Upper lobe of left lung (tissue), 6 donors: ENCODE results near the gene EXPH5. TPM values are rescaled to one million over a fixed set of nuclear protein-coding genes. Genes with fewer than 3 reads are reported as not detected.

Experiments
- ATAC-seq, 2 donors: fragments of 200-7000 bp; cut with Tn5 transposase; one replicate each; pipeline ENCODE4 v1.9.1; 2022; ENCODE audit warnings: mild to moderate bottlenecking in 2 of 2, moderate library complexity in 2 of 2; ENCODE audit not compliant: low FRiP score in 2 of 2
- DNase-seq, 2 donors: peaks; one replicate each; pipeline ENCODE4 v3.0.0-alpha.2; 2019 to 2020
- H3K27ac ChIP-seq, 4 donors: fragments of 200-600 bp; sonication (generic); one replicate each; pipeline ENCODE4 v1.5.1; 2016 to 2019
- H3K27me3 ChIP-seq, 4 donors: fragments of 200-600 bp; sonication (generic); one replicate each; pipeline ENCODE4 v1.5.1; 2017 to 2019
- H3K36me3 ChIP-seq, 4 donors: fragments of 200-600 bp; sonication (generic); one replicate each; pipeline ENCODE4 v1.5.1; 2016 to 2019
- H3K4me1 ChIP-seq, 4 donors: fragments of 200-600 bp; sonication (generic); one replicate each; pipeline ENCODE4 v1.5.1; 2018 to 2019
- H3K4me3 ChIP-seq, 4 donors: fragments of 200-600 bp; sonication (generic); one replicate each; pipeline ENCODE4 v1.5.1; 2017 to 2019; ENCODE audit warnings: mild to moderate bottlenecking in 2 of 4, moderate library complexity in 1 of 4
- H3K9me3 ChIP-seq, 4 donors: fragments of 200-600 bp; sonication (generic); one replicate each; pipeline ENCODE4 v1.5.1; 2018 to 2019
- EP300 ChIP-seq, 4 donors: sonication (generic); formaldehyde crosslinking; IDR thresholded peaks; one replicate each; pipeline ENCODE4 v1.5.1; 2017; ENCODE audit warnings: antibody characterized with exemption in 4 of 4, control low read depth in 2 of 4
- POLR2A ChIP-seq, 4 donors: fragments of 450-650 bp; IDR thresholded peaks; one replicate each; pipeline ENCODE4 v1.5.1; 2016 to 2017; ENCODE audit warnings: antibody characterized with exemption in 4 of 4, mild to moderate bottlenecking in 2 of 4
- POLR2AphosphoS5 ChIP-seq, 2 donors: sonication (generic); formaldehyde crosslinking; IDR thresholded peaks; one replicate each; pipeline ENCODE4 v1.5.1; 2017; ENCODE audit warnings: antibody characterized with exemption in 2 of 2
- WGBS, 2 donors: methylation state at CpG; one replicate each; pipeline ENCODE4 v1.1.5; 2017 to 2018; 5-methylcytosine and 5-hydroxymethylcytosine counted together
- total RNA-seq, 6 donors: library from RNA; depleted of rRNA in 4 of 6; stranded (reverse); fragments of >200 nt in 4 of 6; gene quantifications; one replicate each; pipeline versions ENCODE4 v1.1.0 to v1.2.1, GENCODE V29; 2016 to 2021
- TF ChIP-seq, protein P1 (sequence below), 6 experiments: fragments of 450-650 bp in 4 of 6; fragments of 200-600 bp in 2 of 6; sonication (generic) in 2 of 6; IDR thresholded peaks; one replicate each; pipeline ENCODE4 v1.5.1; 2016 to 2019; ENCODE audit warnings: antibody characterized with exemption in 6 of 6
- donor health status: DM: no; HTN: no; CAD: no; lungs with moderate emphysema.
- donor health status: DM: no; HTN: yes; CAD: no; lungs with severe emphysema.

The EXPH5 gene
- total RNA-seq, 6 donors from 2014 or later, result 12.8 to 47.0 (median 28.3) TPM

DNA sequence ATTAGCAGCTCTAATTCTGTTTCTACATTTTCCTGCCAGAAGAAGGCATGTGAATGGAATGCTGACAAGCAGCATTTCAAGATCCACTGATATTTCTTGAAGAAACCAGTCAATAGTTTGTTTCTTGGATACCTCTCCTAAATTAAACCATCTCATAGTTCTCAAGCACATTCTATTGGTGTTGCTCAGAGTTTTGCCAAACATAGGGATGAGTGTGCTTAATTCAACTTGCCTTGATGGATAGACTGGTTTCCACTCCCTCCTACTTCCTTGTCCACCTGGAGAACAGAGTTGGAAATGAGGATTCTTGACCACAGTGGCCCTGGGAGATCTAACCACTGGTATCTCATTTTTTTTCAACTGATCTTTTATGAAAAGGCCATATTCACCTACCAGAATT is 41.5 kb upstream of the EXPH5 start:
- Histone ChIP-seq H3K36me3 (no peaks in the 10 kb centered on the region), H3K4me1 (no peaks in the 10 kb centered on the region), H3K27ac (no peak overlapping the region), H3K27me3 (no peaks in the 10 kb centered on the region), H3K9me3 (no peaks in the 10 kb centered on the region), H3K4me3 (no peak overlapping the region)
- ATAC-seq, result no peak
- TF ChIP-seq POLR2A (IDR thresholded peaks at IDR 0.05), result no peak
- TF ChIP-seq POLR2AphosphoS5 (IDR thresholded peaks at IDR 0.05), result no peak
- no peak for TF ChIP-seq EP300 (IDR thresholded peaks at IDR 0.05)
- TF ChIP-seq, protein P1, sequence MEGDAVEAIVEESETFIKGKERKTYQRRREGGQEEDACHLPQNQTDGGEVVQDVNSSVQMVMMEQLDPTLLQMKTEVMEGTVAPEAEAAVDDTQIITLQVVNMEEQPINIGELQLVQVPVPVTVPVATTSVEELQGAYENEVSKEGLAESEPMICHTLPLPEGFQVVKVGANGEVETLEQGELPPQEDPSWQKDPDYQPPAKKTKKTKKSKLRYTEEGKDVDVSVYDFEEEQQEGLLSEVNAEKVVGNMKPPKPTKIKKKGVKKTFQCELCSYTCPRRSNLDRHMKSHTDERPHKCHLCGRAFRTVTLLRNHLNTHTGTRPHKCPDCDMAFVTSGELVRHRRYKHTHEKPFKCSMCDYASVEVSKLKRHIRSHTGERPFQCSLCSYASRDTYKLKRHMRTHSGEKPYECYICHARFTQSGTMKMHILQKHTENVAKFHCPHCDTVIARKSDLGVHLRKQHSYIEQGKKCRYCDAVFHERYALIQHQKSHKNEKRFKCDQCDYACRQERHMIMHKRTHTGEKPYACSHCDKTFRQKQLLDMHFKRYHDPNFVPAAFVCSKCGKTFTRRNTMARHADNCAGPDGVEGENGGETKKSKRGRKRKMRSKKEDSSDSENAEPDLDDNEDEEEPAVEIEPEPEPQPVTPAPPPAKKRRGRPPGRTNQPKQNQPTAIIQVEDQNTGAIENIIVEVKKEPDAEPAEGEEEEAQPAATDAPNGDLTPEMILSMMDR (IDR thresholded peaks at IDR 0.05), result no peak
- no peak for DNase-seq

DNA sequence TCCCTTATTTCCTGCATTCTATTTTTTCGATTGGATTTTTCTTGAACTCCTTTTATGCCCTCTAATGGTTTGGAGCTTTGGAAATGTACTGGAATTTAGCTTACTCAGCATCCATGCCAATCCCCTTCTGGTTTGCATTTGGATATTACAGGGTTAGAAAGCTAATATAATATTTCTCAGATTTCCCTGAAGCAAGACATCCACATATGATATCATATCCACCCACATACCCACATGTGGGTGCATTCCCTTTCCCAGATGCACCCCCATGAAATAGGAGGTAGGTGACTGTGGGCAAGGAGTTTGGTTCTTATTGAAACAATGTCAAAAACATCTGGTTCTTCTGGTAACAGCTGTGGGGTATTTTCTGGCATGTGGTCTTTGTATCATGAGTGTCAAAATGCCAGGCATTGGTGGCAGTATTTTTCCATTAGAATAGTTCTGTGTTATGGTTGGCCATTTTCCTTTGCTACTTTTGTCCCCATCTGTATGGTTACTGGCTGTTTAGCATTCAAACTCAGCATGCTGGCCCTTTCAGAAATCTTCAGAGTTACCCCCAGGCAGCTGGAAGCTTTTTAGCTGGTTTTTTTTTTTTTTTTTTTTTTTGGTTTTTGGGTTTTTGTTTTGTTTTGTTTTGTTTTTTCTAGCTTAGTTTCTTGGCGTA is 38.6 kb upstream of the EXPH5 start:
- TF ChIP-seq, protein P1 (IDR thresholded peaks at IDR 0.05), result no peak
- no peak for TF ChIP-seq EP300 (IDR thresholded peaks at IDR 0.05)
- TF ChIP-seq POLR2AphosphoS5 (IDR thresholded peaks at IDR 0.05), result no peak
- TF ChIP-seq POLR2A (IDR thresholded peaks at IDR 0.05), result no peak
- H3K27ac ChIP-seq, result no peak overlapping the region
- WGBS, 2 donors, result 77 to 84% methylated on average over 2 of the region's 2 CpGs
- H3K27me3 ChIP-seq, result no peaks in the 10 kb centered on the region
- no peaks in the 10 kb centered on the region for H3K36me3 ChIP-seq
- DNase-seq (no peak), ATAC-seq (no peak)
- H3K4me3 ChIP-seq, result no peak overlapping the region
- H3K4me1 ChIP-seq, result no peaks in the 10 kb centered on the region
- no peaks in the 10 kb centered on the region for H3K9me3 ChIP-seq

DNA sequence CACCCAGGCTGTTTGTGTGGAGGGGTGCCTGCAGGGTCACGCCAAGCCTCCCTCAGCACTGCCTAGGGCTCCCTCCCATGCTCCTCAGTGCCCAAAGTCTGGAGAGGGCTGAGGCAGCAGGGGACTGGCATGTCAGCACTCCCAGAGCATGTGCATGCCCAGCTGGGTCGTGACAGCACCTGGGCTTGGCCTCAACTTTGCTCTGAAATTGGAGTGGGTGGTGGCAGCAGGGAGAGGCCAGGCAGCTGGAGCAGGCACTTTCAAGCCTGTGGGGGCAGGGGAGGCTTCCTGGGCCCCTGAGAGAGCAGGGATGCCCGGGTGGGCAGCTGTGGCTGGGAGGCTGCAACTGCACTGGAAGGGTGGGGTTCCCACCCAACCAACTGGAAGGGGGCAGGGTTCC is 35.7 kb upstream of the EXPH5 start:
- Histone ChIP-seq H3K27me3 (no peaks in the 10 kb centered on the region), H3K4me1 (no peaks in the 10 kb centered on the region), H3K27ac (no peak overlapping the region), H3K9me3 (no peaks in the 10 kb centered on the region), H3K36me3 (no peaks in the 10 kb centered on the region), H3K4me3 (no peak overlapping the region)
- ATAC-seq (peak in 1 of 2 donors; percentile 40), DNase-seq (peak in 1 of 2 donors; percentile 37)
- 91% methylated on average over 2 of the region's 3 CpGs; no CpG with 5 or more reads in 1 of the 2 donors for WGBS, 2 donors
- TF ChIP-seq POLR2A (IDR thresholded peaks at IDR 0.05) (no peak), EP300 (IDR thresholded peaks at IDR 0.05) (no peak), POLR2AphosphoS5 (IDR thresholded peaks at IDR 0.05) (no peak)
- TF ChIP-seq, protein P1 (IDR thresholded peaks at IDR 0.05), result no peak

DNA sequence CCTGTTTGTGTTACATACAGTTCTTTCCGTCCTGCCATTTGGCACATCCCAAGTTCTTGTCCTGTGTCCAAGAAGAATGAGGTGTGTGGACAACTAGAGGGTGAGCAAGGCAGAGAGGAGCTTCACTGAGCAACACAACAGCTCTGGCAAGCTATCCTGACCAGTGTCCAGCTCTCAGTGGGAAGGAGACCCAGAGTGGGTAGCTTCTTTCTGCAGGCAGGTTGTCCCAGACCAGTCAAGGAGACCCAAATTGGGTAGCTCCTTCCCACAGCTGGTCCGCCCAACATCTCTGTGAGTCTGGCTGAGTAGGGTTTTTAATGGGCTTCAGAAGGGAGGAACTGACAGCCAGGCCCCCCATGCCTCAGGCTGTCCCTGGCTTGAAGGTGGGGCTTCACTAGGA is 35.2 kb upstream of the EXPH5 start:
- Histone ChIP-seq H3K27me3 (no peaks in the 10 kb centered on the region), H3K4me3 (no peak overlapping the region), H3K27ac (no peak overlapping the region), H3K4me1 (no peaks in the 10 kb centered on the region), H3K9me3 (no peaks in the 10 kb centered on the region), H3K36me3 (no peaks in the 10 kb centered on the region)
- no peak for TF ChIP-seq EP300 (IDR thresholded peaks at IDR 0.05)
- TF ChIP-seq, protein P1 (IDR thresholded peaks at IDR 0.05), result no peak
- ATAC-seq, result peak in 1 of 2 donors; percentile 37
- no peak for DNase-seq
- WGBS, 2 donors, result 89 to 94% methylated on average over 2 of the region's 2 CpGs

DNA sequence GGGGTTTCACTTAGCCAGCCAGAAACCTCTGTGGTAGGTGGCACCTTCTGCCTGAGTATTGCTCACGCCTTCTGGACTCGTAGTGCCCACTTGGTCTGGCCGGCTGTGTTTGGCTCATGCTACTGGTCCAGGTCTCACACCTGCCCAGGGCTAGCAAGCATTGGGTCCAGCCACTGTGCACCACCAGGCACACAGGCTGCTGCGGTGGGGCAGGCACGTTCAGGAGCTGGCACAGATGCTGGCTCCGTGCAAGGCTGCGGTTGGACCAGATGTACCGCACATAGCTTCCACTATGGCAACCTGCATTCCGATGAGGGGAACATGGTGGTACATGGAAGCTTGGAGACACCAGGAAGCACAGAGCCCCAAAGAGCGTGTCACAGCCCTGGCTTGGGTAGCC is 34.8 kb upstream of the EXPH5 start:
- ATAC-seq (peak in 1 of 2 donors; percentile 22), DNase-seq (peak in 1 of 2 donors; percentile 55)
- Histone ChIP-seq H3K9me3 (no peaks in the 10 kb centered on the region), H3K4me3 (no peak overlapping the region), H3K4me1 (no peaks in the 10 kb centered on the region), H3K27me3 (no peaks in the 10 kb centered on the region), H3K27ac (no peak overlapping the region), H3K36me3 (no peaks in the 10 kb centered on the region)
- TF ChIP-seq, protein P1 (IDR thresholded peaks at IDR 0.05), result no peak
- TF ChIP-seq POLR2AphosphoS5 (IDR thresholded peaks at IDR 0.05) (no peak), EP300 (IDR thresholded peaks at IDR 0.05) (no peak), POLR2A (IDR thresholded peaks at IDR 0.05) (no peak)
- 90 to 100% methylated on average over 2 to 5 of the region's 10 CpGs for WGBS, 2 donors
